ENCODE data around the gene RAI1.

The RAI1 gene

GRCh38 chr17:17671369-17672129 lies 9.7 kb upstream of the RAI1 start:
- no peaks in the 10 kb centered on the region for H3K36me3 Mint-ChIP-seq (ENCODE audit: low read depth)
- peak overlapping the region in 1 of 3 experiments; percentile 28 for H3K4me3 Mint-ChIP-seq
- peaks cover 19% of the 10 kb centered on the region for H3K27me3 Mint-ChIP-seq (ENCODE audit: low read depth)
- TF ChIP-seq CTCF (IDR thresholded peaks at IDR 0.05; ENCODE audit: unreplicated experiment in 3 of 3) = no peak
- no peaks in the 10 kb centered on the region for H3K9me3 Mint-ChIP-seq
- peak overlapping the region in 2 of 3 experiments; percentile 22 to 36 for H3K27ac Mint-ChIP-seq
- peaks cover 50% of the 10 kb centered on the region for H3K4me1 Mint-ChIP-seq

- H3K27ac Mint-ChIP-seq = peak overlapping the region in 2 of 3 experiments; percentile 7 to 11
These were observed 8.5 kb upstream of the RAI1 start for GRCh38 chr17:17672453-17673368.

GRCh38 chr17:17675416-17675815 lies 5.8 kb upstream of the RAI1 start:
- H3K4me1 Mint-ChIP-seq = peaks cover 35% of the 10 kb centered on the region
- no peak for TF ChIP-seq CTCF (IDR thresholded peaks at IDR 0.05; ENCODE audit: unreplicated experiment in 3 of 3)

More at GRCh38 chr17:17672453-17673368, 8.5 kb upstream of the RAI1 start:
- Mint-ChIP-seq H3K9me3 (no peaks in the 10 kb centered on the region), H3K4me1 (peaks cover 47% of the 10 kb centered on the region), H3K36me3 (ENCODE audit: low read depth) (no peaks in the 10 kb centered on the region), H3K27me3 (ENCODE audit: low read depth) (peaks cover 16% of the 10 kb centered on the region), H3K4me3 (no peak overlapping the region)
- no peak for TF ChIP-seq CTCF (IDR thresholded peaks at IDR 0.05; ENCODE audit: unreplicated experiment in 3 of 3)

GRCh38 chr17:17675925-17676534 lies 5.2 kb upstream of the RAI1 start:
- no peak for TF ChIP-seq CTCF (IDR thresholded peaks at IDR 0.05; ENCODE audit: unreplicated experiment in 3 of 3)

More at GRCh38 chr17:17675416-17675815, 5.8 kb upstream of the RAI1 start:
- peaks cover 24% of the 10 kb centered on the region for H3K27me3 Mint-ChIP-seq (ENCODE audit: low read depth)
- no peak overlapping the region for H3K4me3 Mint-ChIP-seq
- no peaks in the 10 kb centered on the region for H3K9me3 Mint-ChIP-seq
- peak overlapping the region in 2 of 3 experiments; percentile 11 to 52 for H3K27ac Mint-ChIP-seq
- no peaks in the 10 kb centered on the region for H3K36me3 Mint-ChIP-seq (ENCODE audit: low read depth)

GRCh38 chr17:17676752-17677151 lies 4.5 kb upstream of the RAI1 start:
- no peak overlapping the region for H3K4me3 Mint-ChIP-seq
- H3K36me3 Mint-ChIP-seq (ENCODE audit: low read depth) = no peaks in the 10 kb centered on the region
- H3K27ac Mint-ChIP-seq = peak overlapping the region in 1 of 3 experiments; percentile 78

More at GRCh38 chr17:17675925-17676534, 5.2 kb upstream of the RAI1 start:
- Mint-ChIP-seq H3K27ac (peak overlapping the region in 2 of 3 experiments; percentile 64 to 78), H3K4me1 (peaks cover 35% of the 10 kb centered on the region), H3K4me3 (peak overlapping the region; percentile 16 to 51 (median 33)), H3K9me3 (no peaks in the 10 kb centered on the region), H3K36me3 (ENCODE audit: low read depth) (no peaks in the 10 kb centered on the region), H3K27me3 (ENCODE audit: low read depth) (peaks cover 26% of the 10 kb centered on the region)

More at GRCh38 chr17:17676752-17677151, 4.5 kb upstream of the RAI1 start:
- peaks cover 26% of the 10 kb centered on the region for H3K27me3 Mint-ChIP-seq (ENCODE audit: low read depth)
- H3K9me3 Mint-ChIP-seq = no peaks in the 10 kb centered on the region
- H3K4me1 Mint-ChIP-seq = peaks cover 28% of the 10 kb centered on the region
- no peak for TF ChIP-seq CTCF (IDR thresholded peaks at IDR 0.05; ENCODE audit: unreplicated experiment in 3 of 3)

All from nephron (organoid).